ENCODE measurements around the gene DHPS.
"Not testable (repeated sequence)": the region's sequence is repeated elsewhere in the genome, so short reads cannot be mapped to it uniquely, and the experiment has no call there.

The DHPS gene

GRCh38 chr19:12643716-12644115 lies 38.0 kb downstream of the DHPS start:
- not testable (repeated sequence) for DNase-seq (ENCODE audit: low spot score)

GRCh38 chr19:12642506-12642905 lies 39.2 kb downstream of the DHPS start:
- DNase-seq (ENCODE audit: low spot score), result no peak

- DNase-seq (ENCODE audit: low spot score), result no peak
Observed at GRCh38 chr19:12641456-12641855, 40.2 kb downstream of the DHPS start.

GRCh38 chr19:12639901-12640613 lies 41.6 kb downstream of the DHPS start:
- DNase-seq (ENCODE audit: low spot score), result peak; percentile 54

GRCh38 chr19:12638611-12639182 lies 43.0 kb downstream of the DHPS start:
- DNase-seq (ENCODE audit: low spot score), result no peak

- no peak for DNase-seq (ENCODE audit: low spot score)
Observed at GRCh38 chr19:12636631-12637030, 45.0 kb downstream of the DHPS start.

- no peak for DNase-seq (ENCODE audit: low spot score)
Observed at GRCh38 chr19:12629215-12629614, 52.5 kb downstream of the DHPS start.

GRCh38 chr19:12628040-12629022 lies 53.3 kb downstream of the DHPS start:
- no peak for DNase-seq (ENCODE audit: low spot score)

GRCh38 chr19:12626958-12627357 lies 54.7 kb downstream of the DHPS start:
- DNase-seq (ENCODE audit: low spot score), result no peak

Measured in SW480 (cell line).